ENCODE measurements around the gene TMCO1. TPM values are rescaled to one million over a fixed set of nuclear protein-coding genes. Genes with fewer than 3 reads are reported as not detected.
"Not testable (repeated sequence)": the region's sequence is repeated elsewhere in the genome, so short reads cannot be mapped to it uniquely, and the experiment has no call there.

The TMCO1 gene
- total RNA-seq, 1 donor from 2014 or later = 24.5 TPM

DNA sequence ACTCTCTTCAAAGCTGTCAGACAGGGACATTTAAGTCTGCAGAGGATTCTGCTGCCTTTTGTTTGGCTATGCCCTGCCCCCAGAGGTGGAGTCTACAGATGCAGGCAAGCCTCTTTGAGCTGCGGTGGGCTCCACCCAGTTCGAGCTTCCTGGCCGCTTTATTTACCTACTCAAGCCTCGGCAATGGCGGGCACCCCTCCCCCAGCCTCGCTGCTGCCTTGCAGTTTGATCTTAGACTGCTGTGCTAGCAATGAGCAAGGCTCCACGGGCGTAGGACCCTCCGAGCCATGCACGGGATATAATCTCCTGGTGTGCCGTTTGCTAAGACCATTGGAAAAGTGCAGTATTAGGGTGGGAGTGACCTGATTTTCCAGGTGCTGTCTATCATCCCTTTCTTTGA lies 14.9 kb upstream of the TMCO1 start:
- not testable (repeated sequence) for H3K9ac ChIP-seq (ENCODE audit: low read depth in 1 of 3, low read length in 3 of 3); H3K9me3 ChIP-seq (ENCODE audit: control insufficient read depth in 3 of 3, low read length in 3 of 3); H3K27me3 ChIP-seq (ENCODE audit: control insufficient read depth in 3 of 3, insufficient read depth in 3 of 3, low read length in 3 of 3); H3K4me3 ChIP-seq (ENCODE audit: low read length in 3 of 3); H3K27ac ChIP-seq (ENCODE audit: low read depth, low read length); H3K4me1 ChIP-seq (ENCODE audit: control insufficient read depth in 3 of 3, insufficient read depth in 3 of 3, low read length in 3 of 3); H3K36me3 ChIP-seq (ENCODE audit: control insufficient read depth in 3 of 3, insufficient read depth in 3 of 3, low read length in 3 of 3)

GRCh38 chr1:165778197-165778596 lies 9.5 kb upstream of the TMCO1 start:
- H3K27ac ChIP-seq (ENCODE audit: low read depth, low read length); H3K36me3 ChIP-seq (ENCODE audit: control insufficient read depth in 3 of 3, insufficient read depth in 3 of 3, low read length in 3 of 3); H3K4me3 ChIP-seq (ENCODE audit: low read length in 3 of 3); H3K9ac ChIP-seq (ENCODE audit: low read depth in 1 of 3, low read length in 3 of 3); H3K4me1 ChIP-seq (ENCODE audit: control insufficient read depth in 3 of 3, insufficient read depth in 3 of 3, low read length in 3 of 3); H3K9me3 ChIP-seq (ENCODE audit: control insufficient read depth in 3 of 3, low read length in 3 of 3); H3K27me3 ChIP-seq (ENCODE audit: control insufficient read depth in 3 of 3, insufficient read depth in 3 of 3, low read length in 3 of 3): not testable (repeated sequence)

DNA sequence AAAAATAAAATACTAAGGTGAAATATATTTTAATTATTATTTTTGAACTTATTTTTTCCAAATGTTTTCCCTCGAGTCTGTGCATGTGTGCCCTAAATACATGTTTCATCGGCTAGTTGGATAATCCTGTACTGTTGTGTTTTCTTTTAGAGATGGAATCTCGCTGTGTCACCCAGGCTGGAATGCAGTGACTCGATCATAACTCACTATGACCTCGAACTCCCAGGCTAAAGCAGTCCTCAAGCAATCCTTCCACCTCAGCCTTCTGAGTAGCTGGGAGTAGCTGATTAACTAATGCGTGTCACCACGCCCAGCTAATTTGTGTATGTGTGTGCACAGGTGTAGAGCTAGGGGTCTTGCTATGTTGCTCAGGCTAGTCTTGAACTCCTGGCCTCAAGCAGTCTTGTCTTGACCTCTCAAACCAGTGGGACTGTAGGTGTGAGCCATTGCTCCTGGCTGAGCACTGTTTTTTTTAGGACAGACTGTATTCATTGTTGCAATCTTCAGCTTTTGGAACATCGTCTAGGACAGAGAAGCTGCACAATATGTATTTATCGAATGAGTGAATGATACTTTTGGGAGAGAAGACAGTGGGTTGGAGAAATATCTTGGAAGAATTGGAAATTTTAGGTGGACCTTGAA lies 4.8 kb upstream of the TMCO1 start:
- peaks cover 10 to 16% (median 12%) of the 10 kb centered on the region in 3 donors for H3K4me1 ChIP-seq (ENCODE audit: control insufficient read depth in 3 of 3, insufficient read depth in 3 of 3, low read length in 3 of 3)
- peaks cover 0 to 4% (median 3%) of the 10 kb centered on the region in 3 donors for H3K36me3 ChIP-seq (ENCODE audit: control insufficient read depth in 3 of 3, insufficient read depth in 3 of 3, low read length in 3 of 3)
- H3K4me3 ChIP-seq (ENCODE audit: low read length in 3 of 3) = no peak overlapping the region
- no peaks in the 10 kb centered on the region for H3K27me3 ChIP-seq (ENCODE audit: control insufficient read depth in 3 of 3, insufficient read depth in 3 of 3, low read length in 3 of 3)
- no peak overlapping the region for H3K9ac ChIP-seq (ENCODE audit: low read depth in 1 of 3, low read length in 3 of 3)
- no peak overlapping the region for H3K27ac ChIP-seq (ENCODE audit: low read depth, low read length)
- H3K9me3 ChIP-seq (ENCODE audit: control insufficient read depth in 3 of 3, low read length in 3 of 3) = no peaks in the 10 kb centered on the region

GRCh38 chr1:165772739-165773138 lies 4.1 kb upstream of the TMCO1 start:
- H3K4me1 ChIP-seq (ENCODE audit: control insufficient read depth in 3 of 3, insufficient read depth in 3 of 3, low read length in 3 of 3) = peaks cover 15 to 23% (median 19%) of the 10 kb centered on the region in 3 donors
- peaks cover 0 to 6% (median 4%) of the 10 kb centered on the region in 3 donors for H3K36me3 ChIP-seq (ENCODE audit: control insufficient read depth in 3 of 3, insufficient read depth in 3 of 3, low read length in 3 of 3)
- no peak overlapping the region for H3K4me3 ChIP-seq (ENCODE audit: low read length in 3 of 3)
- H3K27me3 ChIP-seq (ENCODE audit: control insufficient read depth in 3 of 3, insufficient read depth in 3 of 3, low read length in 3 of 3) = no peaks in the 10 kb centered on the region
- no peak overlapping the region for H3K27ac ChIP-seq (ENCODE audit: low read depth, low read length)
- no peak overlapping the region for H3K9ac ChIP-seq (ENCODE audit: low read depth in 1 of 3, low read length in 3 of 3)
- no peaks in the 10 kb centered on the region for H3K9me3 ChIP-seq (ENCODE audit: control insufficient read depth in 3 of 3, low read length in 3 of 3)

DNA sequence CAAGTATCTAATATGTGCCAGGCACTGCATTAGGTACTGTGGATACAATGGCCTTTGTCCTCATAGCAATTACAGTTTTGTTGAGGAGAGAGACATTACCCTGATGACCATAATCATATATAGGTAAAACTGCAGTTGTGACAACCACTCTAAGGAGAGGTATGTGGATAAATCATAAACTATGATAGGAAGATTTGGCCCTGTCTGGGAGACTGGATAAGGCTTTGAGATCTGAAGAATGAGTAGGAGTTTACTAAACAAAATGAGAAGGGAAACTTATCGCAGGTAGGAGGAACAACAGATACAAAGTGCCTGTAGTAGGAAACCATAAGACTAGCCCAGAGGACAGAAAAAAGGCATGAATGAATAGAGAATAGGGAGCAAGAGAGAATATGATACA lies 4.4 kb downstream of the TMCO1 start:
- Histone ChIP-seq H3K4me3 (ENCODE audit: low read length in 3 of 3) (no peak overlapping the region), H3K4me1 (ENCODE audit: control insufficient read depth in 3 of 3, insufficient read depth in 3 of 3, low read length in 3 of 3) (peaks cover 9 to 17% (median 16%) of the 10 kb centered on the region in 3 donors), H3K36me3 (ENCODE audit: control insufficient read depth in 3 of 3, insufficient read depth in 3 of 3, low read length in 3 of 3) (peaks cover 6 to 26% (median 22%) of the 10 kb centered on the region in 3 donors), H3K27me3 (ENCODE audit: control insufficient read depth in 3 of 3, insufficient read depth in 3 of 3, low read length in 3 of 3) (no peaks in the 10 kb centered on the region), H3K27ac (ENCODE audit: low read depth, low read length) (no peak overlapping the region), H3K9ac (ENCODE audit: low read depth in 1 of 3, low read length in 3 of 3) (no peak overlapping the region), H3K9me3 (ENCODE audit: control insufficient read depth in 3 of 3, low read length in 3 of 3) (no peaks in the 10 kb centered on the region)

GRCh38 chr1:165763442-165763841 lies 5.2 kb downstream of the TMCO1 start:
- H3K9me3 ChIP-seq (ENCODE audit: control insufficient read depth in 3 of 3, low read length in 3 of 3) = no peaks in the 10 kb centered on the region
- H3K4me3 ChIP-seq (ENCODE audit: low read length in 3 of 3) = no peak overlapping the region
- no peak overlapping the region for H3K9ac ChIP-seq (ENCODE audit: low read depth in 1 of 3, low read length in 3 of 3)
- no peak overlapping the region for H3K27ac ChIP-seq (ENCODE audit: low read depth, low read length)
- peaks cover 9 to 16% (median 16%) of the 10 kb centered on the region in 3 donors for H3K4me1 ChIP-seq (ENCODE audit: control insufficient read depth in 3 of 3, insufficient read depth in 3 of 3, low read length in 3 of 3)
- peaks cover 6 to 26% (median 22%) of the 10 kb centered on the region in 3 donors for H3K36me3 ChIP-seq (ENCODE audit: control insufficient read depth in 3 of 3, insufficient read depth in 3 of 3, low read length in 3 of 3)
- no peaks in the 10 kb centered on the region for H3K27me3 ChIP-seq (ENCODE audit: control insufficient read depth in 3 of 3, insufficient read depth in 3 of 3, low read length in 3 of 3)

GRCh38 chr1:165762725-165763124 lies 5.9 kb downstream of the TMCO1 start:
- H3K9me3 ChIP-seq (ENCODE audit: control insufficient read depth in 3 of 3, low read length in 3 of 3) = no peaks in the 10 kb centered on the region
- H3K27ac ChIP-seq (ENCODE audit: low read depth, low read length) = no peak overlapping the region
- H3K4me1 ChIP-seq (ENCODE audit: control insufficient read depth in 3 of 3, insufficient read depth in 3 of 3, low read length in 3 of 3) = peaks cover 4 to 9% (median 9%) of the 10 kb centered on the region in 3 donors
- no peaks in the 10 kb centered on the region for H3K27me3 ChIP-seq (ENCODE audit: control insufficient read depth in 3 of 3, insufficient read depth in 3 of 3, low read length in 3 of 3)
- no peak overlapping the region for H3K4me3 ChIP-seq (ENCODE audit: low read length in 3 of 3)
- H3K9ac ChIP-seq (ENCODE audit: low read depth in 1 of 3, low read length in 3 of 3) = no peak overlapping the region
- H3K36me3 ChIP-seq (ENCODE audit: control insufficient read depth in 3 of 3, insufficient read depth in 3 of 3, low read length in 3 of 3) = peaks cover 10 to 24% (median 23%) of the 10 kb centered on the region in 3 donors

DNA sequence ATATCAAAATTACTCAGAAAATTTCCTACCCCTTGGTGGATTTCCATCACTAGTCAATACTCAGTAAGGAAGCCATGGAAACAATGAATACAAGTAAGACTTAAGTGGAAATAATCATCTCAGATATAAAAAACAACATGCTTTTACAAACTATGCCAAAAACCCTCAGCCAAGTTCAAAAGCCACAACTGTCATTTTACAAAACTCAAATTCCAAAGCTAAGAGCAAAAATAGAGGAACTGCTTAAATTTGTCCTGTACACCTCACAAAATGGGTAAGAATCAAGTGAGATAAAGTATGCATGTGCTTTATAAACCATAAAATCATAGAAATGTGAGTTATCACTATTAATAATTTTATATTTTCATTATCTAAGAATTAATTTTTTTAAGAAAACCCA lies 9.6 kb downstream of the TMCO1 start:
- no peak overlapping the region for H3K4me3 ChIP-seq (ENCODE audit: low read length in 3 of 3)
- H3K27ac ChIP-seq (ENCODE audit: low read depth, low read length) = no peak overlapping the region
- no peak overlapping the region for H3K9ac ChIP-seq (ENCODE audit: low read depth in 1 of 3, low read length in 3 of 3)
- no peaks in the 10 kb centered on the region for H3K4me1 ChIP-seq (ENCODE audit: control insufficient read depth in 3 of 3, insufficient read depth in 3 of 3, low read length in 3 of 3)
- H3K27me3 ChIP-seq (ENCODE audit: control insufficient read depth in 3 of 3, insufficient read depth in 3 of 3, low read length in 3 of 3) = no peaks in the 10 kb centered on the region
- H3K36me3 ChIP-seq (ENCODE audit: control insufficient read depth in 3 of 3, insufficient read depth in 3 of 3, low read length in 3 of 3) = peaks cover under 1 to 6% (median 5%) of the 10 kb centered on the region in 3 donors
- H3K9me3 ChIP-seq (ENCODE audit: control insufficient read depth in 3 of 3, low read length in 3 of 3) = no peaks in the 10 kb centered on the region

DNA sequence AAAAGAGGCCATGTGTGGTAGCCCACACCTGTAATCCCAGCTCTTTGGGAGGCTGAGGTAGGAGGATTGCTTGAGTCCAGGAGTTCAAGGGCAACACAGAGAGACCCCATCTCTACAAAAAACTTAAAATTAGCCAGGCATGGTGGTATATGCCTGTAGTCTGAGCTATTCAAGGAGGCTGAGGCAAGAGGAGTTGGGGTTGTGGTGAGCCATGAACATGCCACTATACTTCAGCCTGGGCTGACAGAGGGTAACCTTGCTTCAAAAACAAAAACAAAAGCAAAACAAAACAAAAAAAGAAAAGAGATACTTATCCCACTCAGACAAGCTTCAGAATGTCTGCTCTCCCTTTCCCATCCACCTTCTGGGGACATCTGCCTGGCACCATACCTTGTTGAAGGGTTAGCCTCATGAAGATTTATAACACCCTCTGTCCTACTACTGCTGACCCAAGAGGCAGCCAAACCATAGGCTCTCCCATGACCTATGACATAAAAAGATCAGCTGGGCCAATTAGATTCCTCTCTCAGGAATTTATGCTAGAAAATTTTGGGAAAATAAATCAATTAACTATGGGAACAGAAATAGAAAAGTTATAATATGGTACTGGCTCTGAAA lies 13.2 kb downstream of the TMCO1 start:
- no peaks in the 10 kb centered on the region for H3K9me3 ChIP-seq (ENCODE audit: control insufficient read depth in 3 of 3, low read length in 3 of 3)
- no peaks in the 10 kb centered on the region for H3K4me1 ChIP-seq (ENCODE audit: control insufficient read depth in 3 of 3, insufficient read depth in 3 of 3, low read length in 3 of 3)
- no peaks in the 10 kb centered on the region for H3K27me3 ChIP-seq (ENCODE audit: control insufficient read depth in 3 of 3, insufficient read depth in 3 of 3, low read length in 3 of 3)
- no peak overlapping the region for H3K9ac ChIP-seq (ENCODE audit: low read depth in 1 of 3, low read length in 3 of 3)
- H3K36me3 ChIP-seq (ENCODE audit: control insufficient read depth in 3 of 3, insufficient read depth in 3 of 3, low read length in 3 of 3) = peaks cover 6 to 19% (median 10%) of the 10 kb centered on the region in 3 donors
- H3K4me3 ChIP-seq (ENCODE audit: low read length in 3 of 3) = no peak overlapping the region
- no peak overlapping the region for H3K27ac ChIP-seq (ENCODE audit: low read depth, low read length)

- Histone ChIP-seq H3K4me3 (ENCODE audit: low read length in 3 of 3) (no peak overlapping the region), H3K9me3 (ENCODE audit: control insufficient read depth in 3 of 3, low read length in 3 of 3) (no peaks in the 10 kb centered on the region), H3K27ac (ENCODE audit: low read depth, low read length) (no peak overlapping the region), H3K9ac (ENCODE audit: low read depth in 1 of 3, low read length in 3 of 3) (no peak overlapping the region), H3K4me1 (ENCODE audit: control insufficient read depth in 3 of 3, insufficient read depth in 3 of 3, low read length in 3 of 3) (no peaks in the 10 kb centered on the region), H3K36me3 (ENCODE audit: control insufficient read depth in 3 of 3, insufficient read depth in 3 of 3, low read length in 3 of 3) (peaks cover 6 to 17% (median 10%) of the 10 kb centered on the region in 3 donors), H3K27me3 (ENCODE audit: control insufficient read depth in 3 of 3, insufficient read depth in 3 of 3, low read length in 3 of 3) (no peaks in the 10 kb centered on the region)
These were observed 14.7 kb downstream of the TMCO1 start for GRCh38 chr1:165753934-165754333.

All from skeletal muscle tissue (tissue), 4 donors.